NCI-H1694 treated with DMSO at 0.1 percent for 48 hours (cell line): Measurements from ENCODE around the gene SDHD.
A peak's percentile ranks its signal among the peaks of the same experiment; 100 is the strongest.

Experiments
- DNase-seq: peaks from one replicate; lab custom pipeline; 2025; lab: John Stamatoyannopoulos, UW

Gene SDHD

DNA sequence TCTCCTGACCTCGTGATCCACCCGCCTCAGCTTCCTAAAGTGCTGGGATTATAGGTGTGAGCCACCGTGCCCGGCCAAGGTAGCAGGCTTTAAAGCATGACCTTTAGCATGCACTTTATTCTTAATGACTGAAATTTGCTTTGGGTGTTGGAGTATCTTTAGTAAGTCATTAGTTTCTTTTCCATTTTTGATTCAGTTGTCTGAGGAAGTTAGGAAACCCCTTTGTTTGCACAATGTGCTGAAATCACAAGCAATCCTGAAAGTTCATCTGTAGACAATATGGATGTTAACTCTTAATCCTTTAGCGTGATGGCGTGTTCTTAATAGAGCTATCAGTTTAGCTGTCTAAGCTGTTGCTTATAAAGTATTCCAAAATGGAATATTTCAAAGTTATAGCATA is 16.8 kb downstream of the SDHD start:
- no peak for DNase-seq

DNA sequence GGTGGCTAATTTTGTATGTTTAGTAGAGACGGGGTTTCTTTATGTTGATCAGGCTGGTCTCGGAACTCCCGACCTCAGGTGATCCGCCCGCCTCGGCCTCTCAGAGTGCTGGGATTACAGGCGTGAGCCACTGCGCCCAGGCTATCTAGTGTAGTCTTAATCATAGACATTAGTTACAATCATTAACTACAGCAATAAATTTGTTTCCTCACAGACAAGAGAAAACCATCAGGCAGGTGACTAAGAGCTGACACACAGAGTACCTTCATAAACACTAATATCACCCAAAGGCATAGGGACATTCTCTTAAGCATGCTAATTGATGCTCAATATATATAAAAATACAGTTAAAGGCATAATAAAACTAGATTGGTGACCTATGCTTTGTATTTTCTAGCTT is 19.4 kb downstream of the SDHD start:
- no peak for DNase-seq

DNA sequence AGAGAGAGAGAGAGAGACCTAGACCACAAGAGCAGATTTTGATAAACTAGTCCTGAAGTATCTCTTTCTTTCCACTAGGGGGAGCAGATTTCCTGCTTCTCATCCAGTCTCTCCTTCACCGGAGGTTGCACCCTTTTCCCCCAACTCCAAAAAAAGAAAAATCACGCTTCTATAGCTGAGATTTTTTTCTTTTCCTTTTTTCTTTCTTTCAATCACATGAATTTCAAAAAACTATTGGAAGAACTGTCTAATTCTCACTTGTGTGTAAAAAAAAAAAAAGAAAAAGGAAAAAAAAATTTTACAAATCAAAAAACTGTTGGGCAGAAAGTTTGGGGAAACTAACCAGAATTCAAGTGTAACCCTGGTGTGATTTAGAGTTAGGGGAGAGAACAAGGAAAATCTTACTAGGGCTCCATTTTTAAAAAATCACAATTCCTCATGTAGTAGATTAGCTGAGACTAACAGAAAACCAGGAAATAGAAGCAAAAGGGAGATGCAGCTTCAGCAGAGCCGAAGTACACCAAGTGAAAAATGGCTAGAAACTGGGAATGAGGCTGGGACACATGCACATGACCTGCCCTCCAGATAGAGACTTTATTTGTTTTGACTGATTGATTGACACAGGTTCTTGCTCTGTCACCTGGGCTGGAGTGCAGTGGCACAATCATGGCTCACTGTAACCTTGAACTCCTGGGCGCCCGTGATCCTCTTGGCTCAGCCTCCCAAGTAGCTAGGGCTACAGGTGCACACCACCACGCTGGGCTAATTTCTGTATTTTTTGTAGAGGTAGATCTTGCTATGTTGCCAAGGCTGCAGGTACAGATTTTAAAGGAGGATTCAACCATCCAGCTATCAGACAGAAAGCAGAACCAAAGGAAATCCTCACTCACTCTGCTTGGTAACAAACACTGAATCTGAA is 27.1 kb downstream of the SDHD start:
- peak; percentile 22 for DNase-seq

GRCh38 chr11:112114460-112114859 is 27.8 kb downstream of the SDHD start:
- no peak for DNase-seq

GRCh38 chr11:112115386-112115785 is 28.7 kb downstream of the SDHD start:
- no peak for DNase-seq

- DNase-seq: no peak
These were observed 31.5 kb downstream of the SDHD start for GRCh38 chr11:112118176-112118575.

DNA sequence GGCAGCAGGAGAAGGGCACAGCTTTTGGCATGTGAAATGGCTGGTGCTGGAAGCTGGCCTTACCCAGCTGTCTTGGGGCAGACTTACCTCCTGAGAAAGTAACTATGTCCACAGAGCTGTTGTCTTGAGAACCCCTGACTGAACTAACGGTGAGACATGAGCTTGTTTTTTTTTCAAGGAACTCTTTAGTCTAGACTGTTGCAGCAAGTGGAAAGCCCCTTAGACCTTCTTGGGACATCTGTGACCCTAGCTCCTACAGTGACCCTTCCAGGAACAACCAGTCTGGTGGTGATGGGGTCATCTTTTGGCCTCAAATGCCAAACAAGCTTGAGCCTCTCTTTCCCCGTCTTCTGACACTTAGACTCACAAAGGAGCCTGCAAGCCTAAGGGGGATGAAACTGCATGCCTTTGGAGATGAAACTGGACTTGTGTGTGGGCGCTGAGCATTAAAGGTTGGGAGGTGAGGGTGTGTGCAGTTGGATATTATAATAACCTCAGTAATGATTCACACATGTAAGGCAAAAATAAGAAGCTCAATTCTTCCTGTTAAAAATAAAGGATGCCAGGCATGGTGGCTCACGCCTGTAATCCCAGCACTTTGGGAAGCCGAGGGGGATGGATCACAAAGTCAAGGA is 35.4 kb downstream of the SDHD start:
- no peak for DNase-seq

DNA sequence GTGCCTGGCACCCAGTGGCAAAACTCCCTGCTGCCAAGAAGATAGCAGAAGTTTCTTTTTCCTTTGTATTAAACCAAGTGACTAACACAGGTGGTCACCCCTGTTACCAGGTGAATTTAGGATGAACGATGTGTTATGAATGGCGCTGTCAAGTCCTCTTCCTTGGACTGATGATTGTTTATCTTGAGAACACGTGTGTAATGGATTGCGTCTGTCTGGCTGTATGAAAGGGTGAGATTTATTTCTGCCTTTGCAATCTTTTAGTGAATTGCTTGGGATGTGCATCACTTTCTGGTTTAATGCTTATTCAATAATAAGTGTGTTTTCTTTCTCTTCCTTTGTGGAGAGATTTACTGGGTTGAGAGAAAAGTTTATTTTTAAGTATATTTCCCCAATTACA is 36.5 kb downstream of the SDHD start:
- no peak for DNase-seq

DNA sequence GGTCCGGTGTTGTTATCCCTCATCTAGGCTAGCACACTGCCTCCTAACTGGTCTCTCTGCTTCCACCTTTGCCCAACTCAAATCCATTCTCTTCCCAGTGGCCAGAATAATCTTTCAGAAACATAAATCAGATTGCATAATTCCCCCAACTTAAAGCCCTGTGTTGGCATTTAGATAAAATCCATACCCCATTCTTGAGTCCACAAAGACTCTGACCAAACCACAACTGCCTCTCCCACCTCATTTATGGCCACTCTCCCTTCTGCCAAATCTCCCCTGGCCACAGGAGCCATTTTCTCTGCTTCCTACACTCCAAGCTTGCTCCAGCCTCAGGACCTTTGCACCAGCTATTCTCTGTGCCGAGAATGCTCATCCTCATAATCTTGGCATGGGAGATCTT is 40.4 kb downstream of the SDHD start:
- DNase-seq: no peak

DNA sequence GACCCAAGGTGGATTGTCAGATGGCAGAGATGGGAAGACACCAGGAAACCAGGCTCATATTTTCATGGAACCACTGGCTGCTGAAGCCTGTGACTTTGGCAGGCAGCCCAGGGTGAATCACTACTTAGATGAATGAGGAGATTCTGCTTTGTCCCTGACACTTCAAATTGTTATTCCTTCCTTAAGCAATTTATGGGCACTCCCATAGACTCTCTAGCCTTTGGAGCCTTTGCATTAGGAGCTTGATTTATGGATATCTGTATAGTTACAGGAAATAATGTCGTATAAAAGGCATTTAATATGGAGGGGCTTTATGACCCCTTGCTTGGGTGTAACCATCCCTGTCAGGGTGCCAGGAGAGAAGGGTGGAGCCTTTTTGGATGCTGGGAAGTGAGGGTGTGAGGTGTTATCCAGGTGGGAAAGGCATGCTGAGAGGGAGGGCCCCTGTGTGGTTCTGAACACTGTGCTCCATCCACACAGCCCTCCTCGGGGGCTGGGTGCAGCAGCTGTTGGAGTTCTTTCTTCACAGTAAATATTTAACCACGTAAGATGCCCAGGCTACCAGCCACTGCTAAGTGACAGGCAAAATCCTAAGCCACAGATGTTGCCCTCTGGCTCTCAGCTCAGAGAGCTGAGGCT is 41.9 kb downstream of the SDHD start:
- DNase-seq: no peak

DNA sequence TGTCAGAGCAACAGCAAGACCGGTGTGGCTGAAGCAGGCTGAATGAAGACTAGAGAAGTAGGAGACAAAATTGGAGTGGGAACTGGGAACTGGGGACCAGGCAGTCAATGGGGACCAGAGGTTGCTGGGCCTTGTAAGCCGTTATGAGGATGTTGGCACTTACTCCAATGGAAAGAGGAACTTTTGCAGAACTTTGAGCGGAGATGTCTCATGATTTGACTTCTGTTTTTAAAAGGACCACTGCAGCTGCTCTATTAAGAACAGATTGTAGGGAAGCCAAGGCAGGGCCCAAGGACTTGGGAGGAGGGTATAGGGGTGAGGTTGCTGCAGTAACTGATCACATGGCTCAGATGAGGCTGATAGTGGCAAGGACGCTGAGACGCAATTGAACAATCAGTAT is 43.0 kb downstream of the SDHD start:
- DNase-seq: no peak

DNA sequence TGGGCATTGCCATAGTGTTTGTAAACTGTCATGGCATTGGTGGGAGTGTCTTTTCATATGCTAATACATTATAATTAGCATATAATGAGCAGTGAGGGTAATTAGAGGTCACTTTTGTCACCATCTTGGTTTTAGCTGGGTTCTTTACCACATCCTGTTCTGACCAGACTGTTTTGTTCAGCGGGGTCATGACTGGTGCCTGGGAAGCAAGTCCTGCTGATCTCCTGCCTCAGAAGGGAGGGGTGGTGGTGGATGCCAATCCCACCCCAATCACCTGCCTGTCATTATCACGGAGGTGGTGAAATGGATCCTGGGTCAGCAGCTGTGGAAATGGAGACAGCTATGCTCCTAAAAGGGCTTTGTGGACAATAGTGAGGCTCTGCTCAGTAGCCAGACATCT is 46.1 kb downstream of the SDHD start:
- no peak for DNase-seq

DNA sequence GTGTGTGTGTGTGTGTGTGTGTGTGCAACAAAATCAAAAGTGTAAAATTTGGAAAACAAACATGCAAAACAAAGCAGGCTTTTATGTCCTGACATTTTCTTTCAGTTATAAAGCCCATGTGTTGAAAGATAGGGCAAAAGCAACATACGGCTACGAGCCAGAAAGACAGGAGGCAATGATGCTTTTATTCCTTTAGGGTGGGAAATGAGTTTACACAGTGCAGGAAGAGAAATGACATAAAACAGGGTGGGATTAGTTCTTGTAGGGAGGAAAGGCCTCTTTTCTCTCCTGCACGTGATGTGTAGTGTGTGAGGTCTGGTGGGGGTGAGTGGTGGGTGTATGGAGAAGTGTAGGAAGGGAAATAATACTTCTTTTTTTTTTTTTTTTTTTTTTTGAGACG is 47.8 kb downstream of the SDHD start:
- DNase-seq: no peak

GRCh38 chr11:112143597-112143996 is 56.9 kb downstream of the SDHD start:
- DNase-seq: no peak
